IMR-90 (cell line): ENCODE results near the gene NAPSA. TPM values are rescaled to one million over a fixed set of nuclear protein-coding genes. Genes with fewer than 3 reads are reported as not detected.

ENCODE experiments used
- ATAC-seq: fragments of 200-7000 bp; cut with Tn5 transposase; 2 replicates; pipeline ENCODE4 v1.9.1; 2020; ENCODE audit warnings: low read depth, mild to moderate bottlenecking, moderate library complexity
- BruUV-seq: library from RNA; stranded (reverse); fragments of 400-500 nt; replicated peaks from 2 replicates; lab custom pipeline; 2021; lab: Mats Ljungman, UMichigan
- CTCF ChIA-PET: fragments of 300-600 bp; formaldehyde crosslinking; extraction: SDS; loops from one replicate; lab custom pipeline; 2021; ENCODE audit warnings: antibody characterized with exemption; lab: Yijun Ruan, JAX
- POLR2A ChIA-PET: fragments of 300-600 bp; sonication (Branson Sonifier 250); formaldehyde crosslinking; loops from one replicate; lab custom pipeline; 2022; ENCODE audit warnings: antibody characterized with exemption; ENCODE audit not compliant: unreplicated experiment; lab: Charles Lee
- DNase-seq: peaks from one replicate; pipeline ENCODE4 v3.0.0; 2013
- H2AFZ ChIP-seq: replicated peaks from 2 replicates; pipeline ENCODE3; 2013; ENCODE audit warnings: low read length, mild to moderate bottlenecking; ENCODE audit not compliant: poor library complexity
- H2AK5ac ChIP-seq: 2 replicates; pipeline ENCODE4 v1.6.1; 2013; ENCODE audit warnings: low read depth, low read length, inconsistent platforms
- H2AK9ac ChIP-seq: replicated peaks from 2 replicates; pipeline ENCODE3; 2013; ENCODE audit warnings: mild to moderate bottlenecking, low read depth, low read length, moderate library complexity; ENCODE audit not compliant: poor library complexity
- H2BK120ac ChIP-seq: 2 replicates; pipeline ENCODE4 v1.6.1; 2013; ENCODE audit warnings: low read depth, low read length, inconsistent platforms
- H2BK15ac ChIP-seq: 3 replicates; pipeline ENCODE4 v1.6.1; 2013; ENCODE audit warnings: low read depth, low read length, inconsistent platforms
- H2BK20ac ChIP-seq: 2 replicates; pipeline ENCODE4 v1.6.1; 2013; ENCODE audit warnings: low read depth, mild to moderate bottlenecking, inconsistent platforms, low read length, moderate library complexity
- H2BK5ac ChIP-seq: 2 replicates; pipeline ENCODE4 v1.6.1; 2013; ENCODE audit warnings: mild to moderate bottlenecking, low read depth, low read length, inconsistent platforms; ENCODE audit not compliant: poor library complexity, severe bottlenecking
- H3K14ac ChIP-seq: replicated peaks from 2 replicates; pipeline ENCODE4 v1.6.1; 2013; ENCODE audit warnings: low read depth, low read length, inconsistent platforms
- H3K18ac ChIP-seq: 2 replicates; pipeline ENCODE4 v1.6.1; 2013; ENCODE audit warnings: low read depth, low read length, control low read depth
- H3K23ac ChIP-seq: 2 replicates; pipeline ENCODE4 v1.6.1; 2013; ENCODE audit warnings: low read depth, low read length, inconsistent platforms
- H3K27ac ChIP-seq: 2 replicates; pipeline ENCODE4 v1.5.1; 2013; ENCODE audit warnings: mild to moderate bottlenecking, control low read depth, low read length; ENCODE audit not compliant: insufficient read depth
- H3K27me3 ChIP-seq: 2 replicates; pipeline ENCODE4 v1.6.1; 2013; ENCODE audit warnings: low read length; ENCODE audit not compliant: control insufficient read depth, insufficient read depth
- H3K36me3 ChIP-seq: 2 replicates; pipeline ENCODE4 v1.6.1; 2013; ENCODE audit warnings: low read length, mixed read lengths; ENCODE audit not compliant: control insufficient read depth, insufficient read depth
- H3K4ac ChIP-seq: 2 replicates; pipeline ENCODE4 v1.6.1; 2013; ENCODE audit warnings: low read depth, low read length, inconsistent platforms
- H3K4me1 ChIP-seq: 2 replicates; pipeline ENCODE4 v1.6.1; 2013; ENCODE audit warnings: low read length, mixed read lengths; ENCODE audit not compliant: control insufficient read depth, insufficient read depth
- H3K4me2 ChIP-seq: 2 replicates; pipeline ENCODE4 v1.6.1; 2013; ENCODE audit warnings: low read depth, mild to moderate bottlenecking, control low read depth, low read length, moderate library complexity
- H3K4me3 ChIP-seq: 2 replicates; pipeline ENCODE4 v1.5.1; 2013; ENCODE audit warnings: low read depth, mild to moderate bottlenecking, control low read depth, low read length, moderate library complexity; ENCODE audit not compliant: insufficient read depth
- H3K56ac ChIP-seq: 2 replicates; pipeline ENCODE4 v1.6.1; 2013; ENCODE audit warnings: low read length, inconsistent platforms; ENCODE audit not compliant: insufficient read depth; ENCODE audit errors: extremely low read depth
- H3K79me1 ChIP-seq, 2 experiments: 2 replicates each; pipeline ENCODE4 v1.6.1; 2013; ENCODE audit warnings: low read length in 2 of 2, inconsistent platforms in 1 of 2, low read depth in 1 of 2
- H3K9ac ChIP-seq: 2 replicates; pipeline ENCODE4 v1.6.1; 2013; ENCODE audit warnings: low read depth, low read length, control low read depth
- H3K9me1 ChIP-seq: 2 replicates; pipeline ENCODE4 v1.6.1; 2013; ENCODE audit warnings: low read length, inconsistent platforms; ENCODE audit not compliant: insufficient read depth
- H3K9me3 ChIP-seq: 2 replicates; pipeline ENCODE4 v1.6.1; 2013; ENCODE audit warnings: low read length; ENCODE audit not compliant: control insufficient read depth, insufficient read depth
- H4K20me1 ChIP-seq: 2 replicates; pipeline ENCODE4 v1.6.1; 2013; ENCODE audit warnings: low read length, inconsistent platforms; ENCODE audit not compliant: insufficient read depth
- H4K5ac ChIP-seq: 2 replicates; pipeline ENCODE4 v1.6.1; 2013; ENCODE audit warnings: mild to moderate bottlenecking, low read depth, low read length, control low read depth
- H4K8ac ChIP-seq, 2 experiments: 2 replicates each; pipeline ENCODE4 v1.6.1; 2013; ENCODE audit warnings: low read depth in 2 of 2, low read length in 2 of 2, control low read depth in 1 of 2, inconsistent platforms in 1 of 2
- H4K91ac ChIP-seq: 2 replicates; pipeline ENCODE4 v1.6.1; 2013; ENCODE audit warnings: low read depth, low read length, inconsistent platforms; ENCODE audit not compliant: insufficient read depth
- MXI1 ChIP-seq: IDR thresholded peaks from 2 replicates; pipeline ENCODE4 v1.6.1; 2012; ENCODE audit warnings: low read depth, mild to moderate bottlenecking, low read length, moderate library complexity, borderline replicate concordance
- RAD21 ChIP-seq: IDR thresholded peaks from 2 replicates; pipeline ENCODE4 v1.6.1; 2012; ENCODE audit warnings: low read length, improper control_type of control experiment
- RFX5 ChIP-seq: IDR thresholded peaks from 2 replicates; pipeline ENCODE4 v1.8.0; 2012; ENCODE audit warnings: low read depth, mild to moderate bottlenecking, low read length, moderate library complexity
- WGBS, 2 experiments: methylation state at CpG; one replicate each; pipeline versions ENCODE4 v1.1.5 to v1.1.7; 2013; ENCODE audit warnings: missing lambda C conversion rate in 2 of 2; ENCODE audit not compliant: insufficient read length in 1 of 2; ENCODE audit errors: extremely low coverage in 2 of 2; 5-methylcytosine and 5-hydroxymethylcytosine counted together
- dilution Hi-C: fragments of 300-500 bp; cut with HindIII; formaldehyde crosslinking; loops from one replicate; pipeline ENCODE4 v1.14.3; 2018; ENCODE audit warnings: low sequenced_read_pairs; ENCODE audit not compliant: unreplicated experiment
- in situ Hi-C: fragments of 300-500 bp; cut with MboI; formaldehyde crosslinking; loops from 3 replicates; pipeline ENCODE4 v1.14.3; 2019; ENCODE audit warnings: low sequenced_read_pairs, inconsistent platforms, mixed read lengths
- intact Hi-C: fragments of 100-400 bp; cut with micrococcal nuclease; formaldehyde crosslinking; loops from 2 replicates; pipeline ENCODE4 v1.10.0; 2022
- polyA plus RNA-seq, 3 experiments: library from polyadenylated mRNA; depleted of rRNA; stranded (reverse); fragments of >200 nt; gene quantifications; 2 replicates each; pipeline ENCODE4 v1.2.3, GENCODE V29; 2012; ENCODE audit warnings: low replicate concordance in 1 of 3
- total RNA-seq: library from RNA; depleted of rRNA; stranded (reverse); fragments of >200 nt; gene quantifications from 2 replicates; pipeline ENCODE4 v1.2.3, GENCODE V29; 2012

Gene NAPSA
- total and polyA plus RNA-seq, 2 of the 4 experiments (the other 2 are of a cell fraction), result 0.39 TPM; not detected in 1

- in situ Hi-C loops (no loop called here), dilution Hi-C loops (no loop called here), intact Hi-C loops (no loop called here)
- no peak overlapping the region for H2BK15ac ChIP-seq
- no peak overlapping the region for H3K14ac ChIP-seq
- no peak for TF ChIP-seq RFX5
- TF ChIP-seq RAD21, result no peak
- no peak for TF ChIP-seq MXI1
- no peak overlapping the region for H3K56ac ChIP-seq
- peaks cover 3% of the 10 kb centered on the region; the same call in 1 of the 2 replicates for H3K9me3 ChIP-seq
- no peak overlapping the region for H2AK5ac ChIP-seq
- peaks cover 37% of the 10 kb centered on the region for H3K27me3 ChIP-seq
- H3K9me1 ChIP-seq, result no peaks in the 10 kb centered on the region
- H3K23ac ChIP-seq, result no peak overlapping the region
- H3K4me3 ChIP-seq, result no peak overlapping the region
- H2AK9ac ChIP-seq, result no peak overlapping the region
- DNase-seq, result no peak
- BruUV-seq, result no TSS peak
- H2BK20ac ChIP-seq, result no peak overlapping the region
- no peaks in the 10 kb centered on the region for H3K79me1 ChIP-seq
- no peaks in the 10 kb centered on the region for H3K4me1 ChIP-seq
- CTCF ChIA-PET, result no interaction called here
- H4K8ac ChIP-seq, result no peak overlapping the region
- no peak overlapping the region for H3K4ac ChIP-seq
- no peaks in the 10 kb centered on the region for H3K36me3 ChIP-seq
- H3K4me2 ChIP-seq, result no peak overlapping the region
- H2BK5ac ChIP-seq, result no peak overlapping the region
- H3K18ac ChIP-seq, result no peak overlapping the region
- POLR2A ChIA-PET, result no interaction called here
- ATAC-seq, result no peak
- H4K5ac ChIP-seq, result no peak overlapping the region
- H4K20me1 ChIP-seq, result no peaks in the 10 kb centered on the region
- no peak overlapping the region for H2BK120ac ChIP-seq
- H2AFZ ChIP-seq, result no peak overlapping the region
- WGBS, 2 experiments, result no CpG with 5 or more reads among the region's 10 CpGs
- H3K9ac ChIP-seq, result no peak overlapping the region
- H4K91ac ChIP-seq, result no peak overlapping the region
- no peak overlapping the region for H3K27ac ChIP-seq
These were observed 54.5 kb downstream of the NAPSA start for GRCh38 chr19:50310759-50311465.
